ENCODE results near the gene FADS6.
A peak's percentile ranks its signal among the peaks of the same experiment; 100 is the strongest.
"Not testable (repeated sequence)": the region's sequence is repeated elsewhere in the genome, so short reads cannot be mapped to it uniquely, and the experiment has no call there.

Gene FADS6

DNA sequence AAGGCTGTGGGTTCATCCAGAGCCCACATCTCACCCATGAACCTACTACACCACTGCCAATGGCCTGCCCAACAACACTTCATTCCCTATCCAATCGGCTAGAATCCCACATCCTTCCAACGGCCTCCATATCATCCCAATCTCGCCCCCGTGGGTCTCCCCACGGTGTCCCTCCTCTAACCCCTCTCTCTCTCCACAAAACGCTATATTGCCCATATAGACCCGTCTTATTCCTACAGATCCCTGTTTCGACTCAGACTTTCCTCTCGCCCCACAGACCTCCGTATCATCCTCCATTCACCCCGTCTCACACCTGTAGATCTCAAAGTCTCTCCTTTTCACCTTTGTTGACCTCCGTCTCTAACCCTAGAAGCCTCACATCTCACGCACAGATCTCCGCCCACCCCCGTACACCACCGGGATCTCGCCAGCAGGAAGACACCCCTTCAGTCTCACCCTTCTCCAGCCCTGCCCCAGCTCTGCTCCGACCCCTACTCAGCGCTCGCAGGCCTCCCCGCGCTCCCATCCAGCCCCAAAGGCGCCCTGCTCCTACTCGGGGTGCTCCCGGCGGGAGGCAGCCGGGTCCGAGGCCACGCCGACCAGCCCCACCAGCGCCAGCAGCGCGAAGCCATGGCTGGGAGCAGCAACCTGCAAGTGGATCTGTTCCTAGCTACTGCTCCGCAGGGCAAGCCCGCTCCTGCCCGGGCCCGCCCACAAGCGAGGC lies 21.0 kb downstream of the FADS6 start, which contains the start of gene FDXR:
FDXR (minus strand) TSS at position 682 of the 724 bp plus-strand sequence; CDS start at position 632, 50 bp downstream.
- Mint-ChIP-seq H3K27ac (peak within 1 kb of the TSS; percentile 88), H3K9me3 (no peaks in the 10 kb centered on the region), H3K27me3 (peaks cover 22% of the 10 kb centered on the region), H3K4me3 (peak within 1 kb of the TSS; percentile 84), H3K4me1 (ENCODE audit: low read depth) (peaks cover 26% of the 10 kb centered on the region), H3K36me3 (ENCODE audit: low read depth) (no peaks in the 10 kb centered on the region)
- intact Hi-C loops (cut with micrococcal nuclease), result loop anchor here (1.0 to 2.0 kb wide), 2 partner anchors 96 to 126 kb away; partner anchors contain the start of gene NAT9

DNA sequence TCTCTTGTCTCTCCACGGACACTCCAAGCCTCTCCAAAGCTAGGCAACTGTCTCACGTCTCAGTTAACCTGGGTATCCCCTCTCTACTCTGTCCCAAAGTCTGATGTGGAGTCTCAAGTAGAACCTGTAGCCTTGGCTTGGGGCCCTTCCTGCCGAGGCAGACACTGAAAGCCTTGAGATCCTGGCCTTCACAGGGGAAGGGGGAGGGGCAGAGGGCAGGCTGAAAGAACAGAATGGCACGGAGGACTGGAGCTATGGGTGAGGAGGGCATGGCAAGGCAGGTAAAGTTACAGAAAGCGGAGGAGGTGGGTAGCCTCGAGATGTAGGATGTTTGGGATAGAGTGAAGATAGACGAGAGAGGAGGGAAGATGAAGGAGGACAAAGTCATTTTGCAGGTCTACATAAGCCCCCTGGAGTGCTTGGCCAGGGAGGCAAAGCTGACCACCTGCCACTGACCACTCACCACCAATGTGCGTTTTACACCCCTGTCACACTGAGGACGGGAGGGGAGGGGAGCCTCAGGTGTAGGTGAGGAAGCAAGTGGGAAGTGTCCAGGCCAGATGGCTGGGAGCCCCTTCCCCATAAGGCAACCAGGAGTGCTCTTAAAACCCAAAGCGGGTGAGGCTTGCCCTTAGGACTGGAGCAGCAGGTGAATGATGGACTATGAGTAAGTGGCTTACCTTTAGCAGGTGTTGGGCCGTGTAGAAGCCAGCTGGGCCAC lies 21.9 kb downstream of the FADS6 start:
- intact Hi-C loops (cut with micrococcal nuclease), result loop anchor here (2.0 kb wide), 1 partner anchor 125 kb away; no protein-coding TSS in a partner anchor
- peaks cover 26% of the 10 kb centered on the region for H3K4me1 Mint-ChIP-seq (ENCODE audit: low read depth)
- H3K9me3 Mint-ChIP-seq, result no peaks in the 10 kb centered on the region
- H3K4me3 Mint-ChIP-seq, result peak overlapping the region; percentile 1
- no peaks in the 10 kb centered on the region for H3K36me3 Mint-ChIP-seq (ENCODE audit: low read depth)
- peaks cover 22% of the 10 kb centered on the region for H3K27me3 Mint-ChIP-seq
- H3K27ac Mint-ChIP-seq, result peak overlapping the region; percentile 88

GRCh38 chr17:74870512-74870911 lies 22.9 kb downstream of the FADS6 start:
- Mint-ChIP-seq H3K4me3 (no peak overlapping the region), H3K4me1 (ENCODE audit: low read depth) (peaks cover 26% of the 10 kb centered on the region), H3K36me3 (ENCODE audit: low read depth) (no peaks in the 10 kb centered on the region), H3K27me3 (peaks cover 22% of the 10 kb centered on the region), H3K9me3 (no peaks in the 10 kb centered on the region), H3K27ac (no peak overlapping the region)
- intact Hi-C loops (cut with micrococcal nuclease), result no loop called here

- H3K4me3 Mint-ChIP-seq; H3K9me3 Mint-ChIP-seq; H3K27ac Mint-ChIP-seq; H3K36me3 Mint-ChIP-seq (ENCODE audit: low read depth); intact Hi-C loops (cut with micrococcal nuclease): not testable (repeated sequence)
- Mint-ChIP-seq H3K27me3 (peaks cover 22% of the 10 kb centered on the region), H3K4me1 (ENCODE audit: low read depth) (peaks cover 28% of the 10 kb centered on the region)
These were observed 23.4 kb downstream of the FADS6 start for GRCh38 chr17:74870028-74870427.

- H3K4me3 Mint-ChIP-seq, result no peak overlapping the region
- H3K27ac Mint-ChIP-seq, result no peak overlapping the region
- peaks cover 24% of the 10 kb centered on the region for H3K27me3 Mint-ChIP-seq
- no peaks in the 10 kb centered on the region for H3K9me3 Mint-ChIP-seq
- intact Hi-C loops (cut with micrococcal nuclease), result loop anchor here (5.0 kb wide), 1 partner anchor 212 kb away; no protein-coding TSS in a partner anchor
- H3K36me3 Mint-ChIP-seq (ENCODE audit: low read depth), result no peaks in the 10 kb centered on the region
- H3K4me1 Mint-ChIP-seq (ENCODE audit: low read depth), result peaks cover 31% of the 10 kb centered on the region
These were observed 24.6 kb downstream of the FADS6 start for GRCh38 chr17:74868908-74869255.

GRCh38 chr17:74868251-74868907 lies 25.1 kb downstream of the FADS6 start:
- H3K9me3 Mint-ChIP-seq, result no peaks in the 10 kb centered on the region
- peaks cover 28% of the 10 kb centered on the region for H3K4me1 Mint-ChIP-seq (ENCODE audit: low read depth)
- peaks cover 28% of the 10 kb centered on the region for H3K27me3 Mint-ChIP-seq
- intact Hi-C loops (cut with micrococcal nuclease), result loop anchor here (5.0 kb wide), 1 partner anchor 211 kb away; no protein-coding TSS in a partner anchor
- H3K4me3 Mint-ChIP-seq, result no peak overlapping the region
- H3K36me3 Mint-ChIP-seq (ENCODE audit: low read depth), result no peaks in the 10 kb centered on the region
- H3K27ac Mint-ChIP-seq, result no peak overlapping the region

DNA sequence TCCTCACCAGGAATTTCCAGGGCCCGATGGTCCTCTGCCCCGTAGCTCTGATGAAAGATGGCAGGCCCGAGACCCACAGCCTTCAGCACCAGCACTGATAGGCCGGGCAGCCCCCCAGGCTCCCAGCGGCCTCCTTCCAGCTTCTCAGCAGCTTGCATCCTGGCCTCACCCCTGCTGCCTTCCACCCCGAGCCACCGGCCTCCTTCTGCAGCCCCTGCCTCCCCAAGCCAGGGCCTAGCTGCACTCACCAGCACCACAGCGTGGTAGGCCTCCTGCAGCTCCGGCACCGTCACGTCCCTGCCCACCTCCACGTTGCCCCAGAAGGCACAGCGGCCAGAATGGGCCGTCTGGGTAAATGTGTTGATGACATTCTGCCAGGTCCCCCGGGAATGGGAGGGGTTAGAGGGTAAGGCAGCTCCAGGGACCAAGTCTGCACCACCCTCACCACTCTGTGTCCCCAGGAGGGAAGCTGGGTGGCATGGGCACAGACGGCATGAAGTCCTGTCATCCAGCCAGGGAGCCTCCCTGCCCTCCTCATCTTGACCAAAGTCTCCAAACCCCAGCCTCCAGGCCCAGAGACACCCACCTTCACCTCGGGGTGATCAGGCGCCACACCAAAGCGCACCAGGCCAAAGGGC lies 27.1 kb downstream of the FADS6 start:
- peaks cover 37% of the 10 kb centered on the region for H3K27me3 Mint-ChIP-seq
- no peak overlapping the region for H3K4me3 Mint-ChIP-seq
- H3K9me3 Mint-ChIP-seq, result no peaks in the 10 kb centered on the region
- H3K27ac Mint-ChIP-seq, result no peak overlapping the region
- peaks cover 21% of the 10 kb centered on the region for H3K4me1 Mint-ChIP-seq (ENCODE audit: low read depth)
- intact Hi-C loops (cut with micrococcal nuclease), result loop anchor here (5.0 kb wide), 1 partner anchor 209 kb away; no protein-coding TSS in a partner anchor
- H3K36me3 Mint-ChIP-seq (ENCODE audit: low read depth), result no peaks in the 10 kb centered on the region

GRCh38 chr17:74865504-74866197 lies 27.8 kb downstream of the FADS6 start:
- H3K9me3 Mint-ChIP-seq, result no peaks in the 10 kb centered on the region
- peaks cover 26% of the 10 kb centered on the region for H3K4me1 Mint-ChIP-seq (ENCODE audit: low read depth)

GRCh38 chr17:74864866-74865395 lies 28.5 kb downstream of the FADS6 start:
- intact Hi-C loops (cut with micrococcal nuclease), result loop anchor here (1.0 to 5.0 kb wide), 3 partner anchors 74 to 208 kb away; no protein-coding TSS in a partner anchor
- Mint-ChIP-seq H3K27ac (no peak overlapping the region), H3K36me3 (ENCODE audit: low read depth) (no peaks in the 10 kb centered on the region), H3K27me3 (peaks cover 50% of the 10 kb centered on the region), H3K4me3 (no peak overlapping the region), H3K4me1 (ENCODE audit: low read depth) (peaks cover 33% of the 10 kb centered on the region), H3K9me3 (no peaks in the 10 kb centered on the region)

More at GRCh38 chr17:74865504-74866197, 27.8 kb downstream of the FADS6 start:
- H3K27ac Mint-ChIP-seq, result no peak overlapping the region
- H3K27me3 Mint-ChIP-seq, result peaks cover 43% of the 10 kb centered on the region
- intact Hi-C loops (cut with micrococcal nuclease), result loop anchor here (1.0 to 5.0 kb wide), 3 partner anchors 74 to 208 kb away; no protein-coding TSS in a partner anchor
- no peaks in the 10 kb centered on the region for H3K36me3 Mint-ChIP-seq (ENCODE audit: low read depth)
- H3K4me3 Mint-ChIP-seq, result no peak overlapping the region

DNA sequence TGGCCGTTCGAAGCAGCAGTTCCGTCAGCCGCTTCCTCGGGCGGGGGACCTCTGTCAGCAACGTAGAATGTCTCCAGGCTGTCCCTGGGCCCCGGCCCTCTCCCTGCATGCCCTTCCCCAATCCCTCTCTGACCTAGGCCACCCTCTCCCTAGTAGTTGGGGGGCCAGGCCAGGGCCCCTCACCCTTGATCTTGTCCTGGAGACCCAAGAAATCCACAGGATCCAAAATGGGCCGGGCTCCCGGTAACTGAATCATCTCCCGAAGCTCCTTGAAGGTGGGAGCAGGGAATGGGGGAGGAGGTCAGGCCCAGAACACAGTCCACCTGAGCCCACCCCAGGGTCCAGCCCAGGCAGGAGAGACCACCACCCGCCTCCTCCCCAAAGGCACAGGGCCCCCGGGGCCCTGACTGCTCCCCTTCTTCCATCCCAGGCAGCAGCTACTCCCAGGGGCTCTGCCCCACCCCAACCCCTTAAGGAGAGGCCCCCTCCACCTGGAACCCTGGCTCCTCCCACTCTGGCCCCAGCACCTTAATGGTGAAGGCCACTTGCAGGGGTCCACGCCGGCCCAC lies 29.1 kb downstream of the FADS6 start:
- Mint-ChIP-seq H3K36me3 (ENCODE audit: low read depth) (no peaks in the 10 kb centered on the region), H3K27me3 (peaks cover 51% of the 10 kb centered on the region), H3K27ac (no peak overlapping the region), H3K9me3 (no peaks in the 10 kb centered on the region), H3K4me1 (ENCODE audit: low read depth) (peaks cover 33% of the 10 kb centered on the region), H3K4me3 (no peak overlapping the region)
- intact Hi-C loops (cut with micrococcal nuclease), result no loop called here

- no peak overlapping the region for H3K4me3 Mint-ChIP-seq
- H3K27ac Mint-ChIP-seq, result no peak overlapping the region
- no peaks in the 10 kb centered on the region for H3K9me3 Mint-ChIP-seq
- no peaks in the 10 kb centered on the region for H3K36me3 Mint-ChIP-seq (ENCODE audit: low read depth)
- H3K27me3 Mint-ChIP-seq, result peaks cover 53% of the 10 kb centered on the region
- peaks cover 30% of the 10 kb centered on the region for H3K4me1 Mint-ChIP-seq (ENCODE audit: low read depth)
- intact Hi-C loops (cut with micrococcal nuclease), result no loop called here
These were observed 29.8 kb downstream of the FADS6 start for GRCh38 chr17:74863420-74864296.

GRCh38 chr17:74862919-74863318 lies 30.5 kb downstream of the FADS6 start:
- intact Hi-C loops (cut with micrococcal nuclease), result no loop called here
- H3K9me3 Mint-ChIP-seq, result no peaks in the 10 kb centered on the region
- no peak overlapping the region for H3K27ac Mint-ChIP-seq

More at GRCh38 chr17:74862919-74863318, 30.5 kb downstream of the FADS6 start:
- Mint-ChIP-seq H3K4me1 (ENCODE audit: low read depth) (peaks cover 28% of the 10 kb centered on the region), H3K36me3 (ENCODE audit: low read depth) (no peaks in the 10 kb centered on the region), H3K4me3 (no peak overlapping the region), H3K27me3 (peaks cover 56% of the 10 kb centered on the region)
